Body of pancreas (tissue), 4 donors: ENCODE measurements around the gene HOTAIR. TPM values are rescaled to one million over a fixed set of nuclear protein-coding genes. Genes with fewer than 3 reads are reported as not detected.

Experiments used
- ATAC-seq: fragments of 150-250 bp; one replicate; pipeline ENCODE4 v1.9.1; 2016
- DNase-seq, 4 donors: peaks; one replicate each; pipeline ENCODE4 v3.0.0-alpha.2; 2019
- H3K27ac ChIP-seq, 4 donors: fragments of 200-600 bp; sonication (generic); 1 replicate in 3 of 4; 2 replicates in 1 of 4; pipeline versions ENCODE4 v1.5.1 to v1.6.1; 2016 to 2019; ENCODE audit warnings: mild to moderate bottlenecking in 1 of 4, mixed read lengths in 1 of 4, moderate library complexity in 1 of 4
- H3K27me3 ChIP-seq, 2 donors: fragments of 200-600 bp; sonication (generic); one replicate each; pipeline ENCODE4 v1.6.0; 2016; ENCODE audit warnings: mild to moderate bottlenecking in 1 of 2
- H3K36me3 ChIP-seq, 2 donors: fragments of 200-600 bp; sonication (generic); replicated peaks in 1 of 2; 2 replicates each; pipeline ENCODE4 v1.5.1; 2016; ENCODE audit warnings: low read depth in 2 of 2; ENCODE audit not compliant: insufficient read depth in 1 of 2
- H3K4me1 ChIP-seq: fragments of 200-600 bp; sonication (generic); one replicate; pipeline ENCODE4 v1.6.0; 2016
- H3K4me3 ChIP-seq, 2 donors: fragments of 200-600 bp; sonication (generic); 1 replicate in 1 of 2; 2 replicates in 1 of 2; pipeline ENCODE4 v1.5.1; 2016 to 2019
- H3K9me3 ChIP-seq, 3 donors: fragments of 200-600 bp; sonication (generic); 1 replicate in 2 of 3; 2 replicates in 1 of 3; pipeline ENCODE4 v1.5.1; 2016
- CTCF ChIP-seq, 7 experiments: fragments of 450-650 bp in 4 of 7; fragments of 200-600 bp in 3 of 7; sonication (generic) in 3 of 7; IDR thresholded peaks; one replicate each; pipeline ENCODE4 v1.5.1; 2016 to 2019; ENCODE audit warnings: antibody characterized with exemption in 7 of 7
- POLR2A ChIP-seq, 3 donors: fragments of 450-650 bp; IDR thresholded peaks; one replicate each; pipeline ENCODE4 v1.6.1; 2016; ENCODE audit warnings: antibody characterized with exemption in 3 of 3, mild to moderate bottlenecking in 2 of 3
- WGBS, 2 donors: methylation state at CpG; one replicate each; pipeline ENCODE4 v1.1.5; 2017; 5-methylcytosine and 5-hydroxymethylcytosine counted together
- intact Hi-C: fragments of 100-400 bp; cut with DNase I; formaldehyde crosslinking; loops from one replicate; pipeline ENCODE4 v1.15.1; 2023
- total RNA-seq, 2 donors: library from RNA; depleted of rRNA; stranded (reverse); fragments of >200 nt; gene quantifications; one replicate each; pipeline ENCODE4 v1.1.0, GENCODE V29; 2016

The HOTAIR gene
- total RNA-seq, 2 donors from 2014 or later: not detected

GRCh38 chr12:53993162-53994008 lies 18.6 kb upstream of the HOTAIR start:
- TF ChIP-seq CTCF (IDR thresholded peaks at IDR 0.05): no peak
- no peak for TF ChIP-seq POLR2A (IDR thresholded peaks at IDR 0.05)
- H3K27ac ChIP-seq: no peak overlapping the region
- peaks cover 41% of the 10 kb centered on the region for H3K4me1 ChIP-seq
- intact Hi-C loops: no loop called here
- 39 to 45% methylated on average over 13 to 18 of the region's 18 CpGs for WGBS, 2 donors
- no peak overlapping the region for H3K4me3 ChIP-seq
- no peaks in the 10 kb centered on the region for H3K9me3 ChIP-seq
- DNase-seq (no peak), ATAC-seq (no peak)
- H3K27me3 ChIP-seq: peaks cover 6 to 81% of the 10 kb centered on the region in 2 donors
- no peaks in the 10 kb centered on the region for H3K36me3 ChIP-seq

- Histone ChIP-seq H3K9me3 (no peaks in the 10 kb centered on the region), H3K36me3 (no peaks in the 10 kb centered on the region), H3K27ac (no peak overlapping the region), H3K27me3 (peaks cover 6 to 80% of the 10 kb centered on the region in 2 donors), H3K4me1 (peaks cover 37% of the 10 kb centered on the region), H3K4me3 (no peak overlapping the region)
- TF ChIP-seq POLR2A (IDR thresholded peaks at IDR 0.05) (no peak), CTCF (IDR thresholded peaks at IDR 0.05) (no peak)
- intact Hi-C loops: no loop called here
- ATAC-seq: no peak
- 36 to 48% methylated on average over 7 of the region's 7 CpGs for WGBS, 2 donors
- DNase-seq: no peak
Measured at GRCh38 chr12:53992377-53992889, 17.7 kb upstream of the HOTAIR start.

GRCh38 chr12:53991077-53991460 lies 16.3 kb upstream of the HOTAIR start:
- Histone ChIP-seq H3K27me3 (peaks cover 6 to 80% of the 10 kb centered on the region in 2 donors), H3K4me3 (no peak overlapping the region), H3K36me3 (no peaks in the 10 kb centered on the region), H3K9me3 (no peaks in the 10 kb centered on the region), H3K4me1 (peaks cover 37% of the 10 kb centered on the region), H3K27ac (no peak overlapping the region)
- WGBS, 2 donors: 4 to 12% methylated on average over 6 to 8 of the region's 8 CpGs
- TF ChIP-seq CTCF (IDR thresholded peaks at IDR 0.05) (no peak), POLR2A (IDR thresholded peaks at IDR 0.05) (no peak)
- intact Hi-C loops: no loop called here
- no peak for ATAC-seq
- DNase-seq: no peak

GRCh38 chr12:53990311-53991076 lies 15.7 kb upstream of the HOTAIR start:
- DNase-seq (no peak), ATAC-seq (no peak)
- no peak overlapping the region for H3K4me3 ChIP-seq

More at GRCh38 chr12:53990311-53991076, 15.7 kb upstream of the HOTAIR start:
- WGBS, 2 donors: 4 to 8% methylated on average over 17 to 27 of the region's 27 CpGs
- Histone ChIP-seq H3K27ac (no peak overlapping the region), H3K4me1 (peaks cover 37% of the 10 kb centered on the region), H3K36me3 (no peaks in the 10 kb centered on the region), H3K9me3 (no peaks in the 10 kb centered on the region), H3K27me3 (peaks cover 6 to 81% of the 10 kb centered on the region in 2 donors)
- no peak for TF ChIP-seq CTCF (IDR thresholded peaks at IDR 0.05)
- TF ChIP-seq POLR2A (IDR thresholded peaks at IDR 0.05): no peak
- intact Hi-C loops: no loop called here
